ENCODE results near the gene ARHGAP31.
A peak's percentile ranks its signal among the peaks of the same experiment; 100 is the strongest.
"Not testable (repeated sequence)": the region's sequence is repeated elsewhere in the genome, so short reads cannot be mapped to it uniquely, and the experiment has no call there.

Gene ARHGAP31

DNA sequence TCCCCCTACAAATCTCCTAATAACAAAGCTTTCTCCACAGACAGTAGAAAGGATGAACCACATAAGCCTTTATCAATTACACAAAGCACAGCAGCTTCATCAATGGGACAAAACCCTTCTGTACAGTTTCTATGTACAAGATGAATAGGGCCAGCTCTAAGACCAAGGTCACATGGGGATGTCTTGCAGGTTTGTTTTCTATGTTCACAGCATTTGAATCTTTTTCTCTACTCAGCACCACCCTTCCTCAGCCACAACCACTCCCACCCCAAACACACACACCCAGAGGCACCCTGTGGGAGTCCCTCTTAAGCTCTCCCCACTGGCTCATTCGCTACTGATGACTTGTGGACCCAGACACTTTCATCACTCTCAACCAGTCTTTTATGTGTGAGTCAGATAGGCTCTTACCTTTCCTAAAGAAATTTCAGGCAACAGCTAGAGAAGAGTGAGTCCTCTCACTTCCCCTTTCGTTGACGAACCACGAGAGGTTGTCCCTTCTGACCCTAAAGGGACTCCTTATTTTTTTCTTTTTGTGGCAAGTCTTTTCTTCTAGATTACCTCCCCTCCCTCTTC lies 57.9 kb downstream of the ARHGAP31 start:
- no peak for DNase-seq

- DNase-seq, result no peak
Measured at GRCh38 chr3:119352863-119353527, 58.8 kb downstream of the ARHGAP31 start.

- DNase-seq, result not testable (repeated sequence)
Measured at GRCh38 chr3:119355608-119356007, 61.4 kb downstream of the ARHGAP31 start.

- DNase-seq, result no peak
Measured at GRCh38 chr3:119356646-119357045, 62.5 kb downstream of the ARHGAP31 start.

GRCh38 chr3:119357190-119357589 lies 63.0 kb downstream of the ARHGAP31 start:
- DNase-seq, result no peak

- no peak for DNase-seq
Measured at GRCh38 chr3:119359476-119360326, 65.5 kb downstream of the ARHGAP31 start.

- DNase-seq, result no peak
Measured at GRCh38 chr3:119360736-119361462, 66.7 kb downstream of the ARHGAP31 start.

- DNase-seq, result no peak
Measured at GRCh38 chr3:119362010-119362409, 67.8 kb downstream of the ARHGAP31 start.

DNA sequence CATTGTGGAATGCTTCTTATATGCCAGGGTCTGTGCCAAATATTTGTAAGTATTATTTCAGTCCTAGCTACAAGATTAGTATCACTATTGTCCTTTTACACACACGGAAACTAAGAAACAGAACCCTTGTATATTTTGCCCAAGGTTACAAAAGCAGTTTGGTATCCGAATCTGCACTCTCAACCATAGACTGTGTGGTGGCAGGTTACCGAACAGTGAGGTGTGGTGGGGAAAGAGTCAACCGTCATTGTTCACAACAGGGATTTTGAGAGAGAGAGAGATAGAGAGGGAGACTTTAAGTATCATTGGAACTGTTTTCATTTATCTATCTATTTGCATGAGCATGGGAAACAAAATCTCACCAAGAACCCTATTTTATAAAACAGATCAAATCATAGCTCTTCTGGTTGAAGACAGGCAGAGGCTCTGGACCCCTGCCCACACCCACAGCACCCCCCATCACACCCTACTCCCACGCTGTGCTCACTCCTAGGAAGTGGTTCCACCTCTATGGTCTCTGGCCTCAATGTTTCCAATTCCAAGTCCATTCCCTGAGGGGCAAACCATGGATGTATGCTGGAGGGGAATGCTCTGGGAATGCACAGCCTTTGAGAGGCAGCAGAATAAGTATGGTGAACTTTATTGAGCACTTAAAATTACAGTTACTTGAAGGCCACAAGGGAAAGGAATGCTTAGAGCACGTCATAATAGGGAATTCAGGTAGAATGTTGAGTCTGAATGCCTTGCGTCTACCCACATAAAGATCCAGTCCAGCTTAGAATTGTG lies 69.0 kb downstream of the ARHGAP31 start:
- no peak for DNase-seq

- no peak for DNase-seq
Measured at GRCh38 chr3:119364401-119364800, 70.2 kb downstream of the ARHGAP31 start.

- DNase-seq, result no peak
Measured at GRCh38 chr3:119365418-119365817, 71.2 kb downstream of the ARHGAP31 start.

DNA sequence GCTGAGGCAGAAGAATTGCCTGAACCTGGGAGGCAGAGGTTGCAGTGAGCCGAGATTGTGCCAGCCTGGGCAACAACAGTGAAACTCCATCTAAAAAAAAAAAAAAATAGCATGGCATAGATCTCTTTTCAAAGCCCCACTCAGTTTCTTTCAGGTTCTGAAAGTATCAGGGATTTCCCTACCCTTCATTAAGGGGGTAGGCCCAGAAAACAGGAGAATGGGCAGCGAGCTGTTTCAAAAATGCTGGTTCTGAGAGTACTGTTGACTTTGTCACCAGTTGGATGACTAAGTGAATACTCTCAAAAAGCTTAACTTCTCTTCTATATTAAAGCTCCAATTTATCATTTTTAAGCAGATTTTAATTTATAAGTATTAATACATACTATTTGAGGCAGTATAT lies 72.8 kb downstream of the ARHGAP31 start:
- no peak for DNase-seq

GRCh38 chr3:119368298-119368697 lies 74.1 kb downstream of the ARHGAP31 start:
- no peak for DNase-seq

DNA sequence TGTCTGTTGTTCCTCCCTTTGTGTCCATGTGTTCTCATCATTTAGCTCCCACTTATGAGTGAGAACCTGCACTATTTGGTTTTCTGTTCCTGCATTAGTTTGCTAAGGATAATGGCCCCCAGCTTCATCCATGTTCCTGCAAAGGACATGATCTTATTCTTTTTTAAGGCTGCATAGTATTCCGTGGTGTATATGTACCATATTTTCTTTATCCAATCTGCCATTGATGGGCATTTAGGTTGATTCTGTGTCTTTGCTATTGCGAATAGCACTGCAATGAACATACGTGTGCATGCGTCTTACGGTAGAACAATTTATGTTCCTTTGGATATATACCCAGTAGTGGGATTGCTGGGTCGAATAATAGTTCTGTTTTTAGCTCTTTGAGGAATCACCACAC lies 77.6 kb downstream of the ARHGAP31 start:
- not testable (repeated sequence) for DNase-seq

DNA sequence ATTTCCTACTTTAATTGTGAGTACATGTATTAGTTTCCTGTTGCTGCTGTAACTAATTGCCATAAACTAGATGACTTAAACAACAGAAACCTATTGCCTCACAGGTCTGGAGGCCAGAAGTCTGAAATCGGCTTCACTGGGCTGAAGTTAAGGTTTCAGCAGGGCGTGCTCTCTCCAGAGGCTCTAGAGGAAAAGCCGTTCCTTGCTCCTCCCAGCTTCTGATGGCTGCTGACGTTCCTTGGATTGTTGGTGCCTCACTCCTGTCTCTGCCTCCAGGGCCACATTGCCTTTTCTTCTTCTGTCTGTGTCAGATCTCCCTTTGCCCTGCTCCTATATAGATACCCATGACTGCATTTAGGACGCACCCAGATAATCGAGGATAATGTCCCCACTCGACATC lies 80.9 kb downstream of the ARHGAP31 start:
- DNase-seq, result no peak

DNA sequence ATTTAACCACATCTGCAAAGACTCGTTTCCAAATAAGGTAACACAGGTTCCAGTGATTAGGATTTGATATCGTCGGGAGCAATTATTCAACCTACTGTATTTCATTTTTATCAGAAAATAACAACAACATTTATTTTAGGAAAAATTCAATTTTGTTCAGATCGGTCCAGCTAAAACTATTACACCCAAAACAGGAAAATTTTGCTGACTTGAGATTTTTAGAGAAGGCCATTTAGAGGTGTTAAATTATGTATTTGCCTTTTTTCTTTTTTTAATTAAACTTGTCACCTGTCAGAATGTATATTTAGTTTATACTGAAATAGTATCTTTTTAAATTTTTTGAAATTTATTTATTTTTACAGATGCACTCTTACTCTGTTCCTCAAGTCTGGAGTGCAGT lies 81.3 kb downstream of the ARHGAP31 start:
- no peak for DNase-seq

DNA sequence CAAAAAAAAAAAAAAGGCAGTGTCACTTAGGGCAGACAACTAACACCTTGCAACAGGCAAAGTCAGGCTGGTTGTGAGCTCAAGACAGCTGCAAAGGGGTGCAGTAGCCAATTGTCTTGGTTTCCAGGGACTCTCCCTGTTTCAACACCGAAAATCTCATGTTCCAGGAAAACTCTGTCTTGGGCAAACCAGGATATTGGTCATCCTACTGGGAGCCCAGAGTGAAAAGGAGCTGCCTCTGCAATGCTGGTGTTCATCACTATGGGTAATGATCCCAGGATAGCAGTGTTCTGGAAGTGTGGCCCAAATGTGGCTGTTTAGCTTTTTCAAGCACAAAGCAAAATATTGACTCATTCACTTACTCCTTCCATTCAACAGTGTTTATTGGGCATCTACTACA lies 82.6 kb downstream of the ARHGAP31 start:
- no peak for DNase-seq

DNA sequence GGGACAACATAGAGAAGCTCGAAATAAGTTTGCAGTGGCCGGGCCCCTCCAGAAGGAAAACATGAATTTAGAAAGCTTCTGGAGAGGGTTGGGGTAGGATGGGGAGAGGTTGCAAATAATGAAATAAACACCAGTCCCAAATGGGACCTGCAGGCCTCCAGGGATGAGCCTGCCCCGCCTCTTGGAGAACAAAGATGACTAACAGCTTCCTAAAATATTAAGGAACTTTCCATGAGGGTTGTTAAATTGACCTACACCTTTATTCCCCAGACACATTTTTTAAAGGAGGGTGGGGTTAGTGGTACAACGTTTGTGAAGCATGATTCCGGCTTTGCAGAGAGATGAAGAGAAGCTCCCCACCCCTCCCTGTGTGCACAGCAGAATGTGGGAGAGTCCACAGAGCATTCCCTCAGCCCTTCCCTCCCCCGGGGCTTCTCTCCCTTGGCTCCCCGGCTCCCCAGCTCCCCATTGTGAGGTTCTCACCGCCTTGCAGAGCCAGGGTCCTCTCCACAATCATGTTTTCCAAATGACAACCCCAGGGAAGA lies 84.1 kb downstream of the ARHGAP31 start:
- DNase-seq, result no peak

GRCh38 chr3:119380697-119381096 lies 86.5 kb downstream of the ARHGAP31 start:
- DNase-seq, result peak; percentile 4

- DNase-seq, result no peak
Measured at GRCh38 chr3:119382134-119382533, 88.0 kb downstream of the ARHGAP31 start.

GRCh38 chr3:119388577-119388976 lies 94.4 kb downstream of the ARHGAP31 start:
- no peak for DNase-seq

- DNase-seq, result no peak
Measured at GRCh38 chr3:119395923-119396358, 101.8 kb downstream of the ARHGAP31 start.
